Stimulated activated CD8-positive, alpha-beta memory T cell treated with anti-CD3 and anti-CD28 coated beads, Interleukin-4, amount 100 ng/mL, for 1 hour (primary cell): Measurements from ENCODE around the gene BCL2A1.
"Not testable (repeated sequence)": the region's sequence is repeated elsewhere in the genome, so short reads cannot be mapped to it uniquely, and the experiment has no call there.

ENCODE experiments used
- DNase-seq, 2 donors: peaks; one replicate each; pipeline ENCODE4 v3.0.0-alpha.2; 2020; ENCODE audit warnings: low read depth in 2 of 2, low spot score in 1 of 2

Gene BCL2A1

DNA sequence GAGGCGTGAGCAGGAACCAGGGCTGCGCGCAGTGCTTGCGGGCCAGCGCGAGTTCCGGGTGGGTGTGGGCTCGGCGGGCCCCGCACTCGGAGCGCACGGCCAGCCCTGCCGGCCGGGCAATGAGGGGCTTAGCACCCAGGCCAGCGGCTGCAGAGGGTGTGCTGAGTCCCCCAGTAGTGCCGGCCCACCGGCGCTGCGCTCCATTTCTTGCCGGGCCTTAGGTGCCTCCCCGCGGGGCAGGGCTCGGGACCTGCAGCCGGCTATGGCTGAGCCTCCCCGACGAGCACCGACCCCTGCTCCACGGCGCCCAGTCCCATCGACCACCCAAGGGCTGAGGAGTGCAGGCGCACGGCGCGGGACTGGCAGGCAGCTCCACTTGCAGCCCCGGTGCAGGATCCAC is 44.9 kb downstream of the BCL2A1 start:
- not testable (repeated sequence) for DNase-seq

DNA sequence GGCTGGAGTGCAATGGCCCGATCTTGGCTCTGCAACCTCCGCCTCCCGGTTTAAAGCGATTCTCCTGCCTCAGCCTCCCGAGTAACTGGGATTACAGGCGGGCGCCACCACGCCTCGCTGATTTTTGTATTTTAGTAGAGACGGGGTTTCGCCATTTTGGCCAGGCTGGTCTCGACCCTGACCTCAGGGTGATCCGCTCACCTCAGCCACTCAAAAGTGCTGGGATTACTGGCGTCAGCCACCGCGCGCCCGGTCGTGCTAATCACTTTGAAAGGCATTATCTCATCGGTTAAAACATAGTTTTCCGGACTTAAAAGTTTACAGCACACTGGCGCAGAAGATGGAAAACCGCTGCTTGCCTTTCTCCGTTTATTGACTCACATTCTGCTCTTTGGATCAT is 46.6 kb downstream of the BCL2A1 start:
- no peak for DNase-seq

DNA sequence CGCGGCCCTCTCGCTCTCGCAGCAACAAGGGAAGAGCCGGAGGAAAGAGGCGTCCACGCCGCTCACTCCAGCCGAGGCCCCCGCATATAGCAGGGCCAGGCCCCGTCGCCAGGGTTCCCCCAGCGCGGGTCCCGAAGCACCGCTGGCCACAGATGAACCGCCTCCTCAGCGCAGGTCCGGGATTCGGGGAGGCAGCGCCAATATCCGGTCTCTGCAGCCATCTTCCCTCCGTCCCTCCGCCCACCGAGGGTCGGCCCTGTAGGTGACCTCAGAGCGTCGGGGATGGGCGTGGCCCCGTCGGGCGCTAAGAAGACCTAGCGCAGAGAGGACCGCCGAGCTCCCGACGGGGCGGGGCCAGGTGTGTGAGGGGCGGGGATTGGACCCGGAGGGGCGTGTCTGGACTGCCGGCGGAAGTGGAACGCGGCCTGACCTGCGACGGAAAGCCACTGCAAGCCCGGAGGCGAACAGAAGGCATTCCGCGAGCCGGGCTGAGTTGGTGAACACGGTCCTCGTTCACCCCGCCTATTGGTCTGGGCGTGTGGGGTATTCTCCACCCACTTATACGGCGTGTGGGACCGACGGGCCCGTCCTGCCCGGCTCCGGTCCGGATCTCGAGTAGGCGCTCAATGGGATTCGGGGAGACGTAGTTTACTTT is 47.4 kb downstream of the BCL2A1 start:
- DNase-seq: peak; percentile 95 to 97

DNA sequence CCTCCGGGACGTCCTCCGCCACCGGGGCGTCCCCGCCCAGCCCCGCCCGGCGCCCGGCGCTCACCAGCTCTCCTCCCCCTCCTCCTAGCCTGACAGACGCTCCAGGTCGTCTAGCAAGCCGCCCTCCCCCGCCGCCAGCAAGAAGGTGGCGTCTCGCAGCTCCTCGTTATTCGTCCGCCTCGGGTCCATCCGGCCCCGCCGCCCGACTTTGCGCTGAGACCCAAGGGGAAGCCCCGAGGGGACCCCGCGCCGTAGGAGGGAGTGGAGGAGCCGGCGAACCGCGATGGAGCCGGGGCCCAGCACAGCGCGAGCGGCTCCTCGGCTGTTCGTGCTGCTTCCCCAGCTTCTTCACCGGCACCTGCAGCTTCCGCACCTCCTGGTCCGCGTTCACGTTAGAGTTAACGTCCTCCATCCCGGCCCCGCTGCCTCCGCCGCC is 47.9 kb downstream of the BCL2A1 start:
- peak; percentile 32 to 41 for DNase-seq

DNA sequence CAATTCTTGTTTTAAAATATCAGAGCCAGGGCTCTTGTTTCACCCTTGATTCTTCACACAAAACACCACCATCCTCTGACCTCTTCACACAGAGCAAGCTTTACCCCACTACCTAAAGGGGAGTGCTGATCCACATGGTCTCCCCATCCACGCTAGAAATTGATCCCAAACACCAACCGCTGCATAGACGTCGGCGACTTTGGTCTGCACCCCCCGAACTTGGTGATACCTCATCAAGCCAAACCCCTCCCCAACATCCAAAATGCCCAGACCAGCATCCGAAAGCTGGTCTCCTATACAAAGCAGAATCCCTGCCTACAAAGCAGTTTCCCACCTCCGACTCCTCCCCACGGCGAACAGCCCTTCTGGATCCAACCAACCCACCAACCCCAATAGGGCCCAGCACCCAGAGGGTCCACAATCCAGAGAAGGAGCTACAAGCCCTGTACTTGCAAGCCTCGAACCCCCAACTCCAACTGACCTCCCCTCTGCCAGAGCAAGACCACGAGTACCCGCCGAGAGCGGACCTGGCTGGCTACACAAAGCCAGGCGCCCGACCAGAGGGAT is 48.4 kb downstream of the BCL2A1 start:
- DNase-seq: no peak

DNA sequence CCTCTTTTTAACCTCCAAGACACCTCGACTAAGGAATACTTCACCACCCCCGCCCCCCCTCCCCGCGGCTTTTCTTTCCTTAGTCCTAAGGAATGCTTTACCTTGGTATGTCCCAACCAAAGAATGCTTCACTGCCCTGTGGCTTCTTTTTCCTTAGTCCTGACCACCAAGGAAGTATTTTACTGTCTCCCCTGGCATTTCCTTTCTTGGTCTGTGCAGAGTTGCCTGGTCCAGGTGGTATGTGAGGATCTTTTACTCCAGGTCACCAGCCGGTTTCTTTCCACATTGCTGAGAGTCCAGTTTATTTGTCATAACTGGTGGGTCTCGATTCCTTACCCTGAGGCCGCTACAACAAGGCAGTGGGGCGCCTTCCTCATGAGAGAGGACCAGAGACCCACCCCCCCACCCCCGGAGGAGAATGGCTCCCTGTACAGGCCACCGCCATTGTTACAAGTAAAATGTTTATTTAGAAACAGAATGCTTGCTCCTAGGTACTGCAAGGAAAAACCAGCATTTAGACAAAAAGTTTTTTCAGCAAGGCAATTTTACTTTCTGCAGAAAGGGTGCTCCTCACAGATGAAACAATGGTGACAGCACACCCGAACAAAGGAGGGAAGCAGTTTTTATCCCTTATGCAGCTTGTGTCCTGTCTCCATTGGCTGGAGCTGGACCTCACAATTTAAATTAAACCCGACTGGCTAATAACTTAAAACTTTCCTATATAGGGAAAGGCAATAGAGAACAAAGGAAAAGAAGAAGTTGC is 51.1 kb downstream of the BCL2A1 start:
- DNase-seq: no peak

DNA sequence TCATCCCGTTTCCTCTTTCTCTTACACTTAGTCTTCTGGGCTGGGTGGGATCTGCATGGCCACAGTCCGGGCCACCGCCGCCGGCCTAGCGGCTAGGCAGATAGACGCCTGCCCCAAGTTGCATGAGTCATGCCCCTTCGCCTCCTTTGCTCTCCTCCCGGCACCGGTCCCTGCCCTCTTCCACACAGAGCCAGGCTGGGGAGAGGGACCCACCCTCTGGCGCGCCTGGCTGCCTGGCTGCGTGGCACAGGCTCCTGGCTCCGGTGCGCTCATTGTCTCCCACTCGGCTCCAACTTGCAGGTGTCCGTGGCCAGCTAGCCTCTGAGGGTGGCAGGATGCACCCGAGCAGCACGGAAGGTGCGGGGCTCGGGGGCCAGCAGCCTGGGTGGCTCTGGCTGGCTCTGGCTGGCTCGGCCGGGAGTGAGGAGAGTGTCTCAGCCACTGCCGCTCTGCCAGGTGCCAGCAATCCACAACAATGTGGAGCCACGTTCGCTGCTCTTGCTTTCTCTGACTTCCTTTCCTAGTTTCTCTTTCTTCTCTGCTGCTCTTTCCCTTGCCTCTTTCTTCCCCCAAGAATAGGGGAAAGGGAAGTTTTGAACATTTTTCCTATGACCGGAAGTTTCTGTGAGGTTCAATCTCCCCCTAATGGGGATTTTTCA is 51.8 kb downstream of the BCL2A1 start:
- DNase-seq: no peak

DNA sequence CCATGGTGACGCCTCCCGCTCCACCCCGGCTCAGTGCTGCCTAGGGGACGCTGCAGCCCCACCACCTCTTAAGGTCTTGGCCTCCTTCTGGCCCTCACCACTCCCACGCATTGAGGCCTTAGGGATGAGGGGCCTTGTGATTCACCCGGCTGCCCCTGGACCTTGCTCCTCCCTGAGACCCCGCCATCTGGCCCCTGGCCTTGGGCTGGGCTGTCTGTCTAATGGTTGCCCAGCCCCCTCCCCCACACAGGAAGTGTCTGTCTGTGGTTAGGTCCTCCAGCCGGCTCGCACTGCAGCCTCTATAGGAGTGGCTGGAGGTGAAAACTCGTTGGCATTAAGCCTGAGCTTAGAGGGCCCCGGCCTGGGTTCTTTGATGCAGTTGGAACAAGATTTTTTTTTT is 52.7 kb downstream of the BCL2A1 start:
- no peak for DNase-seq

DNA sequence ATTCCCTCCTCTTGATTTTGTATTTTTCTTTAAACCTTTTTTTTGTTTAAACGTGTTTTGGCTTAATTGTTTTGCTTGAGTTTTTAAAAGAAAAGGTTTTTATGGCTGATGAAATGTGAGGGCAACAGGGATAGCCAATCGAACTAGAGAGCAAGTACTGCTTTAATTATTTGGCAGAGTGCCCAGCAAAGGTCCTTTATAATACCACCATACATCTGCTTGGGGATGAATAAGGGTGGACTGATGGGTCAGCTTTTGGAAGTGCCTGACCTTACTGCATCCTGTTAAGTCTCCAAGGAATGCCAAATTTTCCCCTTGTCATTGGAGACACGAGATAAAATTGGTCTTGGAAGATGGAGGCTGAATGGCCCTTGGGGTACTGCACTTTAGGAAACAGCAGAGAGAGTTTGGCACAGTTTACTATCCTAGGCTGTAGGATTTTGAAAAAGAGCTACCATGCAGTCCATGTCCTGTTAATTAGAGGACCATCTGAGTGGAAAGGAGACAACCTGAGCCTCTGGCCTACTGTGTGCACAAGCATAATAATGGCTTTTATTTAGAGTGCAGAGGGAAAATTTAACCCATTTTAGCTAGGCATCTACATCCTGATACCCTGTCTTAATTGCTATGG is 54.4 kb downstream of the BCL2A1 start:
- DNase-seq: no peak

DNA sequence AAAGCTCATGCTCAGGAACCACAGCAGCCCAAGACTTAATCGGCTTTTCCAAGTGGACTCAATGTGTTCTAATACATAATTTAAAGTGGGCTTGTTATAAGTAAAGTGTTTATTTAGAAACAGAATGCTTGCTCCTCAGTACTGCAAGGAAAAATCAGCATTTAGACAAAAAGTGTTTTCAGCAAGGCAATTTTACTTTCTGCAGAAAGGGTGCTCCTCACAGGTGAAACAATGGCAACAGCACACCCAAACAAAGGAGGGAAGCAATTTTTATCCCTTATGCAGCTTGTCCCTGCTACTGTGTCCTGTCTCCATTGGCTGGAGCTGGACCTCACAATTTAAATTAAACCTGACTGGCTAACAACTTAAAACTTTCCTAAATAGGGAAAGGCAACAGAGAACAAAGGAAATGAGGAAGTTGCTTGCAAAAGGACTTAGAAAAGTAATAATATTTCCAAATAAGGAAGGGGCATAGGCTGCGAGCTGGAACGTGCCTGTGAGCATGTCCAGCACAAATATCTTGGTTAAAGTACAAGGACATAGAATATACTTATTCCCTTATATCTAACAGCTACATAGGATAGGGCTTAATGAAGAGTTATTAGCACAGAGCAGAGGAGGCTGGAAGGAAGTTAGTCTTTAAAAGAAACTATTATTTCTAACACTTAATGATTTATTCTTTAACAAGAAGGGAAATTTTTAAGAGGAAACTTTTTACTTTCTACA is 55.1 kb downstream of the BCL2A1 start:
- DNase-seq: not testable (repeated sequence)

DNA sequence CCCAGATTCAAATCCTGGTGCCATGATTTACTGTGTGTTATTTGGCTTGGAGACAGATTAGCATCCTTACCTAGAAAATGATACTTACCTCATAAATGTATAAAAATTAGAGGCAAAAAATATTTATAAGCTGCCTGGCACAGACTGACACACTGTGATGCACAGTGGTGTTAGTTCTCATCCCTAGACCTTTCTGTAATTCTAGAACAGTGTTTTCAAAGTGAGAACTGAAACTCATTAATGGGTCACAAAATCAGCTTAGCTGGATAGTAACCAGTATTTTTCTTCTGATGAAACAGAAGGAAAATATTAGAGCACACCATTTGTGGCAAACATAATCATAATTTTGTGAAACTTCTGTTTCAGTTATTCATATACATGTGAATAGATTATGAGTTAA is 56.3 kb downstream of the BCL2A1 start:
- no peak for DNase-seq
